PFSK-1 (cell line): ENCODE measurements around the gene CCDC171.

Experiments
- FOXP2 ChIP-seq: optimal IDR thresholded peaks from 2 replicates; pipeline ENCODE3; 2011; ENCODE audit warnings: borderline replicate concordance, control low read depth, inconsistent platforms; ENCODE audit not compliant: insufficient read depth; ENCODE audit errors: extremely low read length, extremely low read depth
- POLR2AphosphoS5 ChIP-seq: IDR thresholded peaks from 2 replicates; pipeline ENCODE4 v1.6.1; 2012; ENCODE audit warnings: low read depth, mild to moderate bottlenecking, control low read depth, low read length, moderate library complexity
- REST ChIP-seq, 2 experiments: IDR thresholded peaks; 2 replicates each; pipeline versions ENCODE4 v1.6.1 to v1.8.0; 2011 to 2012; ENCODE audit warnings: low read depth in 2 of 2, low read length in 2 of 2, control low read depth in 1 of 2, inconsistent platforms in 1 of 2, mild to moderate bottlenecking in 1 of 2, moderate library complexity in 1 of 2; ENCODE audit not compliant: insufficient read depth in 1 of 2
- SIN3A ChIP-seq: IDR thresholded peaks from 2 replicates; pipeline ENCODE4 v1.6.1; 2012; ENCODE audit warnings: mild to moderate bottlenecking, low read length, moderate library complexity, borderline replicate concordance; ENCODE audit not compliant: insufficient read depth
- TAF1 ChIP-seq: IDR thresholded peaks from 2 replicates; pipeline ENCODE4 v1.6.1; 2012; ENCODE audit warnings: low read length, control low read depth, borderline replicate concordance; ENCODE audit not compliant: insufficient read depth

Gene CCDC171

GRCh38 chr9:15786616-15787015 is 233.8 kb downstream of the CCDC171 start:
- no peak for TF ChIP-seq FOXP2
- no peak for TF ChIP-seq TAF1
- no peak for TF ChIP-seq POLR2AphosphoS5
- no peak for TF ChIP-seq REST (IDR thresholded peaks at IDR 0.05; ENCODE audit: insufficient read depth in 1 of 2, low read depth in 2 of 2, low read length in 2 of 2)
- TF ChIP-seq SIN3A: no peak

GRCh38 chr9:15813076-15813475 is 260.2 kb downstream of the CCDC171 start:
- TF ChIP-seq SIN3A (no peak), FOXP2 (no peak)

- no peak for TF ChIP-seq POLR2AphosphoS5
- TF ChIP-seq REST (IDR thresholded peaks at IDR 0.05; ENCODE audit: insufficient read depth in 1 of 2, low read depth in 2 of 2, low read length in 2 of 2): no peak
- TF ChIP-seq SIN3A: no peak
- no peak for TF ChIP-seq TAF1
- no peak for TF ChIP-seq FOXP2
These were observed 271.5 kb downstream of the CCDC171 start for GRCh38 chr9:15824310-15824709.

GRCh38 chr9:15831384-15831783 is 278.5 kb downstream of the CCDC171 start:
- TF ChIP-seq FOXP2 (no peak), TAF1 (no peak), SIN3A (no peak), POLR2AphosphoS5 (no peak), REST (IDR thresholded peaks at IDR 0.05; ENCODE audit: insufficient read depth in 1 of 2, low read depth in 2 of 2, low read length in 2 of 2) (no peak)

- TF ChIP-seq TAF1: no peak
- TF ChIP-seq REST (IDR thresholded peaks at IDR 0.05; ENCODE audit: insufficient read depth in 1 of 2, low read depth in 2 of 2, low read length in 2 of 2): no peak
- no peak for TF ChIP-seq FOXP2
- TF ChIP-seq POLR2AphosphoS5: no peak
- no peak for TF ChIP-seq SIN3A
These were observed 281.7 kb downstream of the CCDC171 start for GRCh38 chr9:15834541-15834940.
